Stimulated activated CD4-positive, alpha-beta T cell treated with anti-CD3 and anti-CD28 coated beads, TNF-alpha, amount 100 ng/mL, for 1 hour (primary cell): ENCODE data around the gene UBQLN2.
"Not testable (repeated sequence)": the region's sequence is repeated elsewhere in the genome, so short reads cannot be mapped to it uniquely, and the experiment has no call there.

Experiments
- DNase-seq, 3 donors: peaks; one replicate each; pipeline ENCODE4 v3.0.0-alpha.2; 2020; ENCODE audit warnings: low read depth in 3 of 3, low spot score in 1 of 3

UBQLN2 gene

DNA sequence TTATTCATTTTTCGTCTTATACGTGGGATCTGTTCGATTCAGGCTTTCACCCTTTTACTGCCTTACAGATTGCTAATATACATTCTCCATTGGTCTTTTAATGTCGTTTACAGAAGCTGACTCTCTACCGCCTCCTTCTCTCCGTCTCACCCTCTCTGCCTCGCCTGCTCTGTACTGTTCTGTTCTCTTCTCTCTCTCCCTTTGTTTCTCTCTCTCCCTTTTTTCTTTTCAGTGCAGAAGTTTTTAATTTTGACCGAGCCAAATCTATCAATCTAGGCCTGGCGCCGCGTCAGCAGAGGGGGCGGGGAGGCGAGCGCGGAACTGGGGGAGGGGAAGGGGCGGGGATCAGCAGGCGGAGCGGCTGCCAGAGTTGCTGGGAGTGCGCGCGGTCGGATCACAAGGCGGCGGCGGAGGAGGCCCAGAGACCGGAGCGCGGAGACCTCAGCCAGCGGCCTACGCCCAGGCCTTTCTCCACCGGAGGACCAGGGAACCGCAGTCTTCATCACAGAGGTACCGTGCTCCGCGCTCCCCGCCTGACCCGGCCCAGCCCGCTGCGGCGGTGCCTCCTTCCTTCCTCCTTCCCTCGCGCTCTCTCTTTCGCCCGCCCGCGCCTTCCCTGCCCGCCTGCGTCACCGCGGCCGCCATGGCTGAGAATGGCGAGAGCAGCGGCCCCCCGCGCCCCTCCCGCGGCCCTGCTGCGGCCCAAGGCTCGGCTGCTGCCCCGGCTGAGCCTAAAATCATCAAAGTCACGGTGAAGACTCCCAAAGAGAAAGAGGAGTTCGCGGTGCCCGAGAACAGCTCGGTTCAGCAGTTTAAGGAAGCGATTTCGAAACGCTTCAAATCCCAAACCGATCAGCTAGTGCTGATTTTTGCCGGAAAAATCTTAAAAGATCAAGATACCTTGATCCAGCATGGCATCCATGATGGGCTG lies at the start of gene UBQLN2:
Gene UBQLN2 (plus strand): TSS at position 397 of the 931 bp plus-strand sequence. CDS start 247 bp downstream, at position 644.
- peak; percentile 37 to 64 (median 53) for DNase-seq

DNA sequence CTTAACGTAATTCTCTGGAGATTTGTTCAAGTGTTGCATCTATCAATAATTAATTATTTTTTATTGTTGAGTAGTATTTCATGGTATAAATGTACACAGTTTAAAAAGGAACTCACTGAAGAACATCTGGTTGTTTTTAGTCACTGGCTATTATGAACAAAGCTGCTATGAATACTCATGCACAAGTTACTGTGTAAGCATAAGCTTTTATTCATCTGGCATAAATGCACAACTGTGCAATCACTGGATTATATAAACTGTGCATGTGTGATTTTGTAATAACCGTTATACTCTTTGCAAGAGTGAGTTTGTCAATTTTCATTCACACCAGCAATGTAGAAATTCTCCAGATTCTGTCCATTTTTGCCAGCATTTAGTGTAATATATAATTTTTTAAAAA lies 43.8 kb upstream of the UBQLN2 start:
- DNase-seq: no peak

DNA sequence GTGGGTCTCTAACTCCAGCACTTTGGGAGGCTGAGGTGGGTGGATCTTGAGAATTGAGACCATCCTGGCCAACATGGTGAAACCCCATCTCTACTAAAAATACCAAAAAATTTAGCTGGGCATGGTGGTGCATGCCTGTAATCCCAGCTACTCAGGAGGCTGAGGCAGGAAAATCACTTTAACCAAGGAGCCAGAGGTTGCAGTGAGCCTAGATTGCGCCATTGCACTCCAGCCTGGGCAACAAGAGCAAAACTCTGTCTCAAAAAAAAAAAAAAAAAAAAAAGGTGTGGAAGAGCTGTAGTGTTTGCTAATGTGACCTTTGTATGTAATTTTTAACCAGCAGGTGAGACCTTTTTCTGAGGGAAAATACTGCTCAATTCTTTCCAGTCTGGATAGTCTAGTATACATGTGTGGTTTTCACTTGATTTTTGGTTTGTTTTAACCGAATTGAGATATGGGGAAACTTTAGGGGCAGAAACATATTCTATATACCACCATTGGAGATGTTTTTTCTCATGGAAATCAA lies 33.9 kb upstream of the UBQLN2 start:
- not testable (repeated sequence) for DNase-seq

DNA sequence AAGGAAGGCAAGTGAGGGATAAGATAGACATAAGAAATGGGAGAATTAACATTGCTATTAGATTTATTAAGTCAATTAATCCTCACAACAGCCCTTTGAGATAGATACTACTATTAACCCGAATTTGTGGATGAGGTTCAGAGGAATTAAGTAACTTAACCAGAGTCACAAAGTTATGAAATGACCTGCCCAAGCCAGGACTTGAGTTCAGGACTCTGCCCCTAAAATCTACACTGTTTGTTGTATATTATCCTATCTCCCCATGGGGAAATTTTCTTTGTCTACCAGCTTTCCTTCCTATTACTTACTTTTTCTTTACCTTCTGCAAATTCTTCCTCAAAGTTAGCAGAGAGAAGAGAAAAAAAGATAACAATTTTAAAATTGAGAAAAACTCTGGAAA lies 33.4 kb upstream of the UBQLN2 start:
- no peak for DNase-seq

DNA sequence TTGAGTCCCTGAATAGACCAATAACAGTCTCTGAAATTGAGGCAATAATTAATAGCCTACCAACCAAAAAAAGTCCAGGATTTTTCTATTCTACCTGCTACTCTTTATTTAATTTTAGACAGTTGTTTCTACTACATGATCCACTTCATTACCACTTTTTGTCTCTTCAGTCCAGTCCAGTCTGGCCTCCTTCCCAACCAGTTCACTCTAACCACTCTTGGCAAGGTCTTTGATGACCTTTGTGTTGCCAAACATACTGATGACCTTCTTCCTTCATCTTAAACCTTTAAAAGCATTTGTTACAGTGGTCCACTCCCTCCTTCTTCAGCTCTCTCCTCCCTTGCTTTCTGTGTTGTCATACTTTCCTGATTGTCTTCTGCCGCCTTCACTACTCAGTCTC lies 12.8 kb upstream of the UBQLN2 start:
- DNase-seq: no peak

DNA sequence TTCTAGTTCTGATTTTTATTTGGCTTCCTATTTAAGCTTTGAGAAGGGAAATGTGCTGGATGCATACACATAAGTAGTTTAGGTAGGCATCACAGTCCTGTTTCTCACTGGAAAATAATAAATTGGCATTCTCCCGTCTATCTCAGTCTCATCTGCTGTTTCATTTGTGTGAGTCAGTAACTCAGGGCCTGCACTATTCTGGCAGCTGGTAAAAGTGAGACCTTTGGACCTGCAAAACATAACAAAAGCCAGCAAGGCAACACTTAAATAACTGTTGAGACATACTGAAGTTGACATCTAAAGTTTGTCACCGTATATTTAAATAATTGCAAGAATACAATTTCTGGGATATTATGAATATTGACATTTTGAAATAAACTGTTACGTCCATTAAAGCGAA lies 8.6 kb upstream of the UBQLN2 start:
- DNase-seq: no peak

DNA sequence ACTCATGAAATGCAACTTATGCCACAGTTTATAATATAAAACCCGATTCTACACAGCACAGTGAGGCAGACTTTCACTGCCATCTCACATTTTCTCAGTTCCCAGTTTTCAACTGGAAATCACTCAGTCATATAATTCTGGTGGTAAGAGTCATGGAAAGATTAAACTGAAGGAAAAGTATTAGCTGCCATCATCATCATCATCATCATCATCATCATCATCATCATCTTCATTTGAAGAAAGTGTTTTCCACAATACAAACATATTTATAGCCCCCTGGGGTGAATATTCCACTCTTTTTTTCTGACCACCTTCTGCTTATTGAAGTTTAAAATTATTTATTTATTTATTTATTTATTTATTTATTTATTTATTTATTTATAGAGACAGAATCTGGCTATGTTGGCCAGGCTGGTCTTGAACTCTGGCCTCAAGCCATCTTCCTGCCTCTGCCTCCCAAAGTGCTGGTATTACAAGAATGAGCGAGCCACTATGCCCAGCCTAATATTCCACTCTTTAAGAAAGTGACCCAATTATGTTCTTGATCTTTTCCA lies 6.0 kb upstream of the UBQLN2 start:
- no peak for DNase-seq

DNA sequence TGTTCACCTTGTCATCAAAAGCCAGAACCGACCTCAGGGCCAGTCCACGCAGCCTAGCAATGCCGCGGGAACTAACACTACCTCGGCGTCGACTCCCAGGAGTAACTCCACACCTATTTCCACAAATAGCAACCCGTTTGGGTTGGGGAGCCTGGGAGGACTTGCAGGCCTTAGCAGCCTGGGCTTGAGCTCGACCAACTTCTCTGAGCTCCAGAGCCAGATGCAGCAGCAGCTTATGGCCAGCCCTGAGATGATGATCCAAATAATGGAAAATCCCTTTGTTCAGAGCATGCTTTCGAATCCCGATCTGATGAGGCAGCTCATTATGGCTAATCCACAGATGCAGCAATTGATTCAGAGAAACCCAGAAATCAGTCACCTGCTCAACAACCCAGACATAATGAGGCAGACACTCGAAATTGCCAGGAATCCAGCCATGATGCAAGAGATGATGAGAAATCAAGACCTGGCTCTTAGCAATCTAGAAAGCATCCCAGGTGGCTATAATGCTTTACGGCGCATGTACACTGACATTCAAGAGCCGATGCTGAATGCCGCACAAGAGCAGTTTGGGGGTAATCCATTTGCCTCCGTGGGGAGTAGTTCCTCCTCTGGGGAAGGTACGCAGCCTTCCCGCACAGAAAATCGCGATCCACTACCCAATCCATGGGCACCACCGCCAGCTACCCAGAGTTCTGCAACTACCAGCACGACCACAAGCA lies 898 bp downstream of the UBQLN2 start:
- no peak for DNase-seq

DNA sequence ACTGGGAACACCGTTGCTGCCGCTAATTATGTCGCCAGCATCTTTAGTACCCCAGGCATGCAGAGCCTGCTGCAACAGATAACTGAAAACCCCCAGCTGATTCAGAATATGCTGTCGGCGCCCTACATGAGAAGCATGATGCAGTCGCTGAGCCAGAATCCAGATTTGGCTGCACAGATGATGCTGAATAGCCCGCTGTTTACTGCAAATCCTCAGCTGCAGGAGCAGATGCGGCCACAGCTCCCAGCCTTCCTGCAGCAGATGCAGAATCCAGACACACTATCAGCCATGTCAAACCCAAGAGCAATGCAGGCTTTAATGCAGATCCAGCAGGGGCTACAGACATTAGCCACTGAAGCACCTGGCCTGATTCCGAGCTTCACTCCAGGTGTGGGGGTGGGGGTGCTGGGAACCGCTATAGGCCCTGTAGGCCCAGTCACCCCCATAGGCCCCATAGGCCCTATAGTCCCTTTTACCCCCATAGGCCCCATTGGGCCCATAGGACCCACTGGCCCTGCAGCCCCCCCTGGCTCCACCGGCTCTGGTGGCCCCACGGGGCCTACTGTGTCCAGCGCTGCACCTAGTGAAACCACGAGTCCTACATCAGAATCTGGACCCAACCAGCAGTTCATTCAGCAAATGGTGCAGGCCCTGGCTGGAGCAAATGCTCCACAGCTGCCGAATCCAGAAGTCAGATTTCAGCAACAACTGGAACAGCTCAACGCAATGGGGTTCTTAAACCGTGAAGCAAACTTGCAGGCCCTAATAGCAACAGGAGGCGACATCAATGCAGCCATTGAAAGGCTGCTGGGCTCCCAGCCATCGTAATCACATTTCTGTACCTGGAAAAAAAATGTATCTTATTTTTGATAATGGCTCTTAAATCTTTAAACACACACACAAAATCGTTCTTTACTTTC lies 1.8 kb downstream of the UBQLN2 start:
- DNase-seq: no peak

DNA sequence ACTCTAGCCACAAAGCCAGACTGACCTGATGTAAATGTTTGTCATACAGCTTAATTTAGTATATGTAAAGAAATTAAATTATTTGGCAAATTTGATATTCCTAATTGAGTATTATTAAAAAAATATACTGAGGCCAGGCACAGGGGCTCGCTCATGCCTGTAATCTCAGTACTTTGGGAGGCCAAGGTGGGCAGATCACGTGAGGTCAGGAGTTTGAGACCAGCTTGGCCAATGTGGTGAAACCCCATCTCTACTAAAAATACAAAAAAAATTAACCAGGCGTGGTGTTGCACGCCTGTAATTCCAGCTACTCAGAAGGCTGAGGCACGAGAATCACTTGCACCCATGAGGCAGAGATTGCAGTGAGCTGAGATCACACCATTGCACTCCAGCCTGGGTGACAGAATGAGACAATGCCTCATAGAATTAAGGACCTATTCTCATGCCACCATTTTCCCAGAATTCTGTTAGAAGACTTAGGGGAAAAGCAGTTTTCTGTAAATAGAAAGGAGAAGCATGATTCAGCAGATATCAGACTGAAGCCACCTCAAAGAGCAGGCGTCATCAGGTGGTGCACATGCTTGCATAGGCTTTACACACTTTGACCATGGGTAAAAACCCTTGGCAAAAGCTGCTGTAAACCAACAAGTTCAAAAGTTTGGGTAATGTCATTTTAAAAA lies 6.1 kb downstream of the UBQLN2 start:
- DNase-seq: no peak

DNA sequence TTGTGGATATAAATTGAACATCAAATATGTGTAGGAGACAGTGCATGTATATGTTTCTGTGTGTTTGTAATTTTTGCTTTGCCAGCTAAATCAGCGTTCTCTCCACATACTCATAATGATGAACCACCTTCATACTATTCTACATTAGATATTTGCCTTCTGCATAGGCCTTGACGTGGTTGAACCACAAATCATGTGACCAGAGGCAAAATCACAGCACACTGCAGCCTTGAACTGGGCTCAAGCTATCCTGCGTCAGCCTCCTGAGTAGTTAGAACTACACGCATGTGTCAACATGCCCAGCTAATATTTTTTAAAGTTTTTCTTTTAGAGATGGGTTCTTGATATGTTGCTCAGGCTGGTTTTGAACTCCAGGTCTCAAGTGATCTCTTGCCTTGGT lies 9.5 kb downstream of the UBQLN2 start:
- no peak for DNase-seq

DNA sequence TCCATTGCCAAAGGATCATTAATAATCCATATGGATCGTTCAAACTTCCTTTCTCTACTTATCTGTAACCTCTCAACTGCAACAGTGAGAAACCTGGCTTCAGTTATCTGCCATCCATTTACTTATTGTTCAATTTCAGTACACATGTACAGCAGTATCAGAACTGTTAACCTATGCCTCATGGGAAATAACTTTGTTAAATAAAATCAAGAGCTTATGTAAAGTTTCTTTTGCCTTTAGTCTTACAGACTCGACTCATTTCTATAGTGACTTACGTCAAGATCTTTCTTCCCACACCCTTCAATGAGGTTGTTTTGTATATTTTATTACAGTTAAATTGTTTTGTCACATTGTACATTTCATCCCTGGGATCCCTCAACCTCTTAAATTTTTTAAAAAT lies 11.4 kb downstream of the UBQLN2 start:
- DNase-seq: no peak

DNA sequence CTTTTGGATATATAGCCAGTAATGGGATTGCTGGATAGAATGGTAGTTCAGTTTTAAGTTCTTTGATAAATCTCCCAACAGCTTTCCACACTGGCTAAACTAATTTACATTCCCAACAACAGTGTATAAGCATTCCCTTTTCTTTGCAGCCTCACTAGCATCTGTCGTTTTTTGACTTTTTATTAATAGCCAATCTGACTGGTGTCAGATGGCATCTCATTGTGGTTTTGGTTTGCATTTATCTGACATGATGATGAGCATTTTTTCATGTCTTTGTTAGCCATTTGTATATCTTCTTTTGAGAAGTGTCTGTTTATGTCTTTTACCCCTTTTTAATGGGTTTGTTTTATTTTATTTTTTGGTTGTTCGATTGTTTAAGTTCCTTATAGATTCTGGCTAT lies 13.3 kb downstream of the UBQLN2 start:
- DNase-seq: no peak

DNA sequence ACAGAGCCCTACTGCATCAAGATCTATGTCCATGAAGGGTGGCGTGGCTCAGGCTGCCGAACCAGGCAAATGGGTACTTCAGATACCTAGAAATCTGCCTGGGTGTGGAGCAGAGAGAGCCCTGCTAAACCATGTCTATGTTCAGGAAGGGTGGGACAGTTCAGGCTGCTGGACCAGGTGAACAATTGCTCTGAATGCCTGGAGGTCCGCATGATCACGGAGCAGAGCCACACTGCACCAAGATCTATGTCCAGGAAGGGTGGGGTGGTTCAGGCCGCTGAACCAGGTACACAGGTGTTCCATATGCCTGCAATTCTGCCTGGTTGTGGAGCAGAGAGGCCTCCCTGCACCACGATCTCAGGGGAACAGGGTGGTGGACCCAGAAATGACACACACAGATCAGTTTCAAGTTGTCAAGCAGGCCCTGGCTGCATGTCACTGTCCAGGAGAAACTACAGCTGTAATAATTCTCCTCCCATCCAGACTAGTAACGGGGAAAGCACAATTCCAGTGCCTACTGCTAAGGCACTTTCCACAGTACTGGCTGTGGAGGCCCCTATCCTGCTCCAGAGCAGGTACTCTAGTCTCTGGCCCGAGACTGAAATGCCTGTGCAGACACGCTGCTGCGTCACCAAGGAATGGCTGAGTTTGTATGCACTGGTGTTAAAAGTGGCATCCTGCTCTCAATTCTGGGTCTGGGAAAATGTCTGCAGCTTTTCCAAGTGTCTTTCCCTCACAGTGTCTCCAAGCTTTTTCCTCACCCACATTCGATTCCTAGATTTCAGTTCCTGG lies 25.2 kb downstream of the UBQLN2 start:
- no peak for DNase-seq

DNA sequence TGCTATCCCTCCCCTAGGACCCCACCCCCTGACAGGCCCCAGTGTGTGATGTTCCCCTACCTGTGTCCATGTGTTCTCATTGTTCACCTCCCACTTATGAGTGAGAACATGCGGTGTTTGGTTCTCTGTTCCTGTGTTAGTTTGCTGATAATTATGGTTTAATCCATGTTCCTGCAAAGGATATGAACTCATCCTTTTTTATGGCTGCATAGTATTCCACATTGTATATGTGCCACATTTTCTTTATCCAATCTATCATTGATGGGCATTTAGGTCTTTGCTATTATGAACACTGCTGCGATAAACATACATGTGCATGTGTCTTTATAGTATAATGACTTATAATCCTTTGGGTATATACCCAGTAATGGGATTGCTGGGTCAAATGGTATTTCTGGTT lies 28.4 kb downstream of the UBQLN2 start:
- not testable (repeated sequence) for DNase-seq

DNA sequence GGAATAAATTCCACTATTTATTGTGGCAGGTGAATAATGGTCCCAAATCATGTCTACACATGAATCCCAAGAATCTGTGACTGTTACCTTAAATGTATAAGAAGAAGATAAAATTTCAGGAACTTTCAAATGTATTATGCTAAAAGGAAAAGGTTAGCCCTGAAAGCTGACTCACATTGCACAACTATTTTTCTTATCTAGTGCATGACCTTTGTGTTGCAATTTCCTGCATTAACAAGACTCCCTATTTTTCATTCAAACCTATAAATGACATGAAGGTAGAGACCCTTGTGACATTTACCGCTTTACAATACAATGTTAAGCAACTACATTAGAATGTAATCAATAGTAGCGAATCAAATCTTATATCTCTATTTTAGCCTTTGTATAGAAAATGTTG lies 36.7 kb downstream of the UBQLN2 start:
- no peak for DNase-seq

DNA sequence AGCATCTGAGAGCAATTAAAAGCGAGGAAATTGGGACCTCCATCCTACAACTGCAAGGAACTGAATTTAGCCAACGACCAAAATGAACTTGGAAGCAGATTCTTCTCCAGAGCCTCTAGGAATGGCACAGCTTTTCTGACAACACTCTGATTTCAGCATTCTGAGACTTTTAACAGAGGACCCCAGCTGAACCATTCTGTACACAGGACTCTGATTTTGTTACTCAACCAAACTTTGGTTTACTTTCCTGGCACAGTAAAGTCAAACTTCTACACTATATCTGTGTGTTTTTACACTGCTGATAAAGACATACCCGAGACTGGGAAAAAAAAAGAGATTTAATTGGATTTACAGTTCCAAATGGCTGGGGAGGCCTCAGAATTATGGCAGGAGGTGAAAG lies 37.6 kb downstream of the UBQLN2 start:
- DNase-seq: no peak

DNA sequence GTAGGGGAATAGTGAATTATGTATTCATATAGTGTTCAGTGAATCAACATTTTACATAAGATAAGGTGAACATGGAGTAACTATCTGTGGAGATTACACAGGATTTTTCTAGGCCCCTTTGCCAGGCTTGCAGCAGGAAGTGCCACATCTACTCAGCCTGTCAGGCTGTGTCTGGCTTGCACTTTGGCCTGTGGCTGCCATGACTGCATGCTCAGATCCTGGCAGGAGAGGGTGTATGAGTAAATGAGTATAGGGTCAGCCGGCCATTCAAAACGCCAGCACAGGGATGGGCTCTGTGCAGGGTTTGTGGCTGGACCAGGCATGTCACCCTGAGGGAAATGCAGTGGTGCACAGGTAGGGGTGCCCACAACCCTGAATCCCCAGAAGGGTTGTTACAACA lies 51.9 kb downstream of the UBQLN2 start:
- no peak for DNase-seq
